CD4-positive, alpha-beta T cell treated with Interleukin-6 at 100 ng/mL for 8 hours (primary cell): ENCODE data around the gene TRAPPC12.
"Not testable (repeated sequence)": the region's sequence is repeated elsewhere in the genome, so short reads cannot be mapped to it uniquely, and the experiment has no call there.

ENCODE experiments used
- DNase-seq: peaks from one replicate; pipeline ENCODE4 v3.0.0-alpha.2; 2020; ENCODE audit warnings: mixed read lengths, low spot score

Gene TRAPPC12

DNA sequence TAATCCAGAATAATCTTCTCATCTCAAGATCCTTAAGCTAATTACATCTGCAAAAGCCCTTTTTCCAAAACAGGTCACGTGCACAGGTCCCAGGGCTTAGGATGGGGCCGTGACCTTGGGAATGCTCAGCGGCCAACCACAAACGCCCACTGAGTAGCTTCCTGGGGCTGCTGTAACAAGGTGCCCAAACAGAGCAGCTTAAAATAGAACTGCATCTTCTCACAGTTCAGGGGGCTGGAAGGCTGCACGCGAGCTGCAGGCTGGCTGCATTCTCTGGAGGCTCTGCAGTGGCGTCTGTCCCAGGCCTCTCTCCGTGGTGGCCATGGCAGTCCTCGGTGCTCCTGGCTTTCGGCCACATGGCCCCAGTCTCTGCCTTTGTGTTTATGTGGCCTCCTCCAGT, 107.9 kb downstream of the TRAPPC12 start:
- DNase-seq = no peak

DNA sequence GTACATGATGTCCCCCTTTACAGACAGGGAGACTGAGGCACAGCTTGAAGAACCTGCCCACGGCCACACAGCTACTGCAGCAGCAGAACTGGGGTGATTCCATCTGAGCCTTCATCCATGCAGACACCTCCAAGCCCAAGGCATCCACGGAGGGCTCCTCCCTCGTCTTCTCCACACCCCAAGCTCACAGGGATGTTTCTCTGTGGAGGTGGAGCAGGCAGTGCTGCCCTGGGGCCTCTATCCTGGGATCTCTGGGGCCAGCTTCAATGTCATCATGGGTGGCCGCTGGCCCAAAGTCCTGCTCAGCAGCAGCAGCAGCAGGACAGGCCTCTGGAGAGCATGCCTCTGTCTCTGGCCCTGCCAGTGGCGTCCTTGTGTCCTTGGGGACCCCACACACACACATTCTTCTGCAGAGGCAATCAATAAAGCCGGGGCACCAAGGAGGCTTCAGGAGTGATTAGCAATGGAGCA, 108.6 kb downstream of the TRAPPC12 start:
- DNase-seq = no peak

DNA sequence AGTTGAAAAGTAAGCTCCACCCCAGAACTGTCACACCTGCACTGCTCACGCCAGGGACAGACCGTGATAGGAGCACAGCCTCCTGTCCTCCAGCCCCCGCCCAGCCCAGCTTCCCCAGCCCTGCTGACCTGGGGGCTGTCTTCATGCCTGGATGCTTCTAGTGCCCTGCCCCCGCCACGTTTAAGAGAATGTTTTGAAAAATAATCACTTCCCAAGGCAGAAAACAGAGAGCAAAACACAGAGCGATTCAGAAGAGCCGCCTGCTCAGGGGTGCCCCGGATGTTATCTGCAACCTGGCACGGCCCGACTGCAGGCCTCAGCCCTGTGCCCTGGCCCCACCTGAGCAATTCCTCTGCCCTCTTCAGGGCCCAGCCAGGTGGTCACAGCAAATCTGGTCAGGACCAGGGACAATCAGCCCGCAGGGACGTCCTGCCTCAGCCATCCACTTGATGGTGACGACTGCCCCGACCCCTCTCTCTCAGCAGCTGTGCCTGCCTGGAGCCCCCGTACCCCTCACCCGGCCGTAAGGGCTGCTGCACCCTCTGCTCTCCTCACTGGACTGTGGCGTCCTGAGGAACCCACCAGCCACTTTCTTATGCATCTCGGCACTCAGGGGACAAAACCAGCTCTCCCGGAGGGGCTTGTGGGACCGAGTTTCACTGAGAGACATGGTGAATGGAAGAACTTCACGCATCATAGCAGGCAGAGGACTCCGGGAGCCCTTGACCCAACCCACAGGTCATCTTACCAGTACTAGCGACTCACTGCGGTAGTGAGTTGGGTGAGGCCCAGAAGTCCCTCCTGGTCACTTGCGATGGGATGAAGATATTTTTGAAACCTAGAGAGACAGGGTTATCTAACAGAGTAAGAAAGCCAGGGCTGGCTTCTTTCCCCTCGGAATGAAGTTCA, 109.6 kb downstream of the TRAPPC12 start:
- DNase-seq = no peak

DNA sequence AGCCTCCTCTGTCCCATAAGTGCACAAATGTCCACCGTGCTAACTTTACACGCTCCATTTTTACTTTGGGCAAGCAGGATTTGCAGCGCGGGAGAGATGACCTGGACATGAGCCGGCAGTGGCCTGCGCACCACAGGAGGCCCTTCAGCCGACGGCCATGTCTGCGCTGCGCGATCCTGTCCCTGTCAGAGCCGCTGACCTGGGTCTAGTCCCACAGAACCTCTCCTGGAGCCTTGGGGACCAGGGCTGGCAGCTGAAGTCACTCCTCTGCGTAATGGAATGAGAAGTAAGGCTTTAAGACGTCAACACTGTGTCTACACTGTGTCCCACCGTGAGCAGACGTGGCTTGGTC, 110.2 kb downstream of the TRAPPC12 start:
- DNase-seq = no peak

DNA sequence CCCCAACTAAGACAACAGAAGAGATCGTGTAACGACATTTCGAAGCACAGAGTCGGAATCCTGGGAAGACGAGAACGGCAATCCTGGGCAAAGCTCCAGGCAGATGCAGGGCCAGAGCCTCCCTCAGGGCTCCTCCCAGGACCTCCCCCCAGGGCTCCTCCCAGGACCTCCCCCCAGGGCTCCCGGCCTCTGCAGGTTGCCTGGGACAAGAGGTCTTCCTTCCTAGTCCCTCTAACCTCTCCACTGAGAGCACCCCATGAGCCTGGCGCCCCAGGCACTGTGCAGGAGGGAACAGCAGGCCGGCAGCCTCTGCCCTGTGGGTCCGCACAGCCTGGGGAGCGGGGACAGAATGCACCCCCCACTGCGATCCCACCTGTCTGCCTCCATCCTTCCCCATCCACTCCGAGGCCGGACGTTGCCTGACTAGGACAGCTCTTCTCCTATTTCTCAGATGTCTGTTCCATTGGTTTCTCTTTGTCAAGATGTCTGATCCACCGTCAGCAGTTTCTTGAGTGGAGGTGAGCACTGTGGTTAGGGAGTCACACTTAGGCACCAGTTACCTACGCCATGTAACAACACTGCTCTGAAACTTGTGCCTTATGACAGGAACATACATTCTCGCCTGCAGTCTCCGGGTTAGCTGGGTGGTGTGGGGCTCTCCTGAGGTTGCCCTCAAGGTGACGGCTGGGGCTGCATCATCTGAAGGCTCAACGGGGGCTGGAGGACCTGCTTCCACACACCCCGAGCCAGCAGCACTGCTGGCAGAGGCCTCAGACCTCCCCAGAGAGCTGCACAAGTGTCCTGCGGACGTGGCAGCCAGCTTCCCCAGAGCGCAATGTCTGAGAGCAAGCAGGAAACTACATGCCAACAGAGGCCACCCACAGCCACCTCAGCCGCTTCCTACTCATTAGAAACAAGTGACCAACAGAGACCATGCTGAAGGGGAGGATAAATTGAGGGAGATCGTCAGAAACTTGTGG, 111.0 kb downstream of the TRAPPC12 start:
- DNase-seq = no peak

DNA sequence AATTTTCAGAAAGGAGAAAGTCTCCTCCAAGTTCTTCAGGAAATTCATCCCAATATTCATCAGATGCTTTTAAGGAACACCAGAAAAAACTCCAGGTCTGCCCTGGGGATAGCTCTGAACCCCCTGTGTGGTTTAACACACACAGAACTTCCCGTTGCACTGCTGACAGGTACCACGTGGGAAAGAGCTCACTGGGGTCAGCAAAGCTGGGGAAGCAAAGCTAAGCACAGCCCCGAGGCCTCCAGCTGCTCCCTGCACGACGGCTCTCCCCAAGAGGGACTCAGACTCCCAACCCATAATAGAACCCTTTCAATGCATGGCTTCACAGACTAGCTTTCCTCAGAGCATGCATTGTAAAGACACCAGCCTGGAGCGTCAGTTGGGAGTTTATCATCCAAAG, 111.8 kb downstream of the TRAPPC12 start:
- DNase-seq = no peak

DNA sequence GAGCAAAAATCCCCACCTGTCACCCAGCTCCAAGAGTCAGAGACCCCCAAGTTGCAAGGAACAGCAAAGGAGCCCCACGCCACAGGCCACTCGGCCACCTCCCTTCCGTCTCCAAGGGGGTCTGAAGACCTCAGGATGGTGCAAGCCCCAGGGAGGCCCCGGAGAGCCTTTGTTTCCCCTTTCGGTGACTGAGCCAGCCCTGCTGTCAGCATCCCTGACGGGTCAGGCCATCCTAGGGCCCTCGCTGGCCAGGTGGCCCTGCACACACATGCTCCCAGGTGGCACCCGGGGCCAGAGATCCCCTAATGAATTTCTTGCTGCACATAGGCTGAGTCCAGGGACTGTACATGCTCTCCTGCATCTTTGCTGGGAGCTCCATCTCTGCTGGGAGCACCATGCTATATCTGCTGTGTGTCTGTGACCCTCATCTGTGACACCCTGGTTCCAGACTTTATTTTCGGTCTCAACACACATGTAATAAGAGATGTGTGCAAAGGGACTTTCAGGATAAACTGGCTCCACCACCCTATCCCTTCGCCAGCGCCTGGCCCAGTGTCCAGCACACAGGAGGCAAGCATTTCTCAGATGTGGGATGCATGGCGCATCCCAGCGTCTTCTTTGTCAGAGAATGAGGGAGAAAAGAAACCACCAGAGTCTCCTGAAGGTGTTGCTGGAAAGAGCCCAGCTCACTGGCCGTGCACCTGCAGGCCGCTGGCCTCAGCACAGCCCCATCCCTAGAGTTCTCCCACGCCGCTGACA, 112.4 kb downstream of the TRAPPC12 start:
- DNase-seq = no peak

DNA sequence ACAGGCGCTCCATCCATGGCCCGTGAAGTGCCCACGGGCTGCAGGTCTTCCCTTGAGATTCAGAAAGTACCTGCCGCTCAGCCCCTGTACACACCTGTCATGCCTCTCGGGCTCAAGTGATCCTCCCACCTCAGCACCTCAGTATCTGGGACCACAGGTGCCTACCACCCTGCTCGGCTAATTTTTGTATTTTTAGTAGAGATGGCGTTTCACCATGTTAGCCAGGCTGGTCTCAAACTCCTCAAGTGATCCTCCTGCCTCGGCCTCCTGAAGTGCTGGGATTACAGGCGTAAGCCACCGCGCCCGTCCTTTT, 112.9 kb downstream of the TRAPPC12 start:
- DNase-seq = not testable (repeated sequence)

DNA sequence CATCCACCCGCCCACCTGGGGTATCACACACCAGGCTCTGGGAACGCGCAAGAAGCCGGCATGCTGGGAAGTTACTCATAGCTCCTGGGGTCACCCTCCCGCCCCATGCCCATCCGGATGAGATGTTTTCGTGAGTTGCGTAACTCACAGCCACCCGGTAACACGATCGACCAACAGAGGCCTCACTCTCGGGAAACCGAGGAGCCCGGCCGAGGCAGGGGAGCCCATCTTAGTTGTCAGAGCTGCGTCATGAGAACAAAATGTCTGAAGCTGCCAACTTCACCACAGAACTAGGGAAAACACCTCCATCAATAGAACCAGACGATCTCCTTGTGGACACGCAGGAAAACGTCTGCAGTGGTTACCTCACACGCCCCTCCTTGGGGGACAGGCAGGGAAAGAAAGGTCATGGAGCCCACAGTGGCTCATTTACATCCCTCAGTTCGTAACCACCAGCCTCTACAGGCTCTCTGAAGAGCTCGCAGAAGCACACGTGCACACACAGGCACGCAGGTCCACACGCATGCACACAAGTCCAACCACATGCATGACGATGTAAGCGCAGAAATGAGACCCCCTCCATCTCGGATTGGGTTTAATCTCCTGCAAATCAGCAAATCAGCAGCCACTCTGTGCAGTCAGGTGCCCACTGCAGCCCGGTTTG, 113.6 kb downstream of the TRAPPC12 start:
- DNase-seq = no peak

DNA sequence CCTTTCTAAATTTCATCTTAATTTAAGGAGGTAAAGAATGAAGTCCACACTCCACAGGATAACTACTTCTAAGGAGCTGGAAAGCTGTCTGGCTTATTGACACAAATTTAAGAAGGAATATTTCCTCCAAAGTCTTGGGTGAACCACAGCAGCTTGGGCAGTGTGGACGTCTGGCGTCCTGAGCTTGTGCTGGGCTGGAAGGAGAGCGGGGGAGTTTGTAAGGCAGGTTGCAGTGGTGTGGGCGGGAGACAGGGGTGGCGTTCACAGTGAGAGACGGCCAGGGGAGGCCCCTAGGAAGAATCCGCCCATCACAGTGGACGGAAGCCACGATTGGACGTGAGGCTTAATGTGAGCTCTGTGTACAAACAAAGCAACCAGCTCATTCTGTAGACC, 114.1 kb downstream of the TRAPPC12 start:
- DNase-seq = no peak

DNA sequence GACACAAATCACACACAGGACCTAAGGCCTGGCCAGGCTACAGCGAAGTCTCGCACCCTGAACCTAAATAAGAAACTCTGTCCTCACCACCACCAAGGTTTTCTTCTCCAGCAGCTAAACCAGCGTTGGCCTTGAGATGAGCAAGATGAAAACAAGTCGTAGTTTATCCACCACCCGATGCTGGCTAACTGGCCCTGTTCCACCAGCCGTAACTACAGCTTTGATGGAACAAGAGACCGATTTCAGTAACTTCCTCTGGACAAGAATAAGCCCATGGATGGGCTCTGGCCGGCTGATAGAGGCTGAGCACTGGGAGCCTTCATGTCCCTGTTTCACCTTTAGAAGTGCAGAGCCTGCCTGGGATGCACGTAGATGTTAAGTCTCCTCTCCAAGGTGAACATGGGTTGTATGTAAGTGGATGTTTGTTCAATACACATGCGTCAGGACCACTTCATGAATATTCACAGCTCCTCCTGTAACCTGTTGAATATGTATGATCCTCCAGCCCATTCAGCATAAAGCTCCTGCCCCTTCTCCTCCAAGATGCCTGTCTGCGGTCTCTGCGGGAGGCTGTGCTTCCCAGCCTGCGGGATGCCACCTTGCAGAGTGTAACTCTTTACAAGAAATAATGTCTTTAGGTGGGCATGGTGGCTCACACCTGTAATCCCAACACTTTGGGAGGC, 115.6 kb downstream of the TRAPPC12 start:
- no peak for DNase-seq

DNA sequence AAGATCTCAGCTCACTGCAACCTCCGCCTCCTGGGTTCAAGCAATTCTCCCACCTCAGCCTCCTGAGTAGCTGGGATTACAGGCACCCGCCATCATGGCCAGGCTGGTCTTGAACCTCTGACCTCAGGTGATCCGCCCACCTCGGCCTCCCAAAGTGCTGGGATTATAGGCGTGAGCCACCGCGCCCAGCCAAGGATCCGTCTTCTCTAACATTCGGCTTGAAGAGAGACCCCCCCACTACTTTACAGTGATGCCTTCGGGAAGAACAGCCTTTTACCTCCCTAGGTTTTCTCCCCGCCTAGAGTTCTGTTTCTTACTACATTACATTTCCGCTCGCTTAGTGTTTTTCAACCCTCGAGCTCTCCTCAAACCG, 117.2 kb downstream of the TRAPPC12 start:
- not testable (repeated sequence) for DNase-seq

DNA sequence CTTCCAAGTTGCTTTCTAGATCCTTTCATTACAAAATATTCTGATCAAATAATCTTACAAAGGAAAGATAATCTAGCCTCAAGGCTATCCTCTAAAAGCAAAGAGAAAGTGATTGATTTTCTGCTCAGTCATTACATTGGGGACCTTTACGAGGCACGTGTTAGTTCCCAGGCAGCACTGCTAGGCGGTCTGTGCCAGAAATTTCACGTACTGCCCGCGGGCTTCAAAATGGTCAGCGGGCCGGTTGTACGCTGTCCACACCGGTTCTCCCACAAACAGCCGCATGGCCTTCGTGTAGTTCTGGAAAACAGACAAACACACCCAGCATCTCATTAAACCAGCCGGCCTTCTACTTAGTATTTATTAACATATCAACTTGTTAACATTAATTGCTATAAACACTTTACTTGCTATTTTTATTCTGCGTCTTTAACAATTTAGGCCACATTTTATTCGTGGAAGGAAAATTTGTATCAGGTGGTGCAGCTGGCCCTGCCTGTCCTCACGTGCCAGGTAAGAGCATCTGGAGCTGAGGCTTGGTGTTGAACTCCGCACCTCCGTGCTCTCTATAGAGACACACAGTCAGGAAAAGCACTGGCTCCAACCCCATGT, 119.4 kb downstream of the TRAPPC12 start:
- DNase-seq = no peak

DNA sequence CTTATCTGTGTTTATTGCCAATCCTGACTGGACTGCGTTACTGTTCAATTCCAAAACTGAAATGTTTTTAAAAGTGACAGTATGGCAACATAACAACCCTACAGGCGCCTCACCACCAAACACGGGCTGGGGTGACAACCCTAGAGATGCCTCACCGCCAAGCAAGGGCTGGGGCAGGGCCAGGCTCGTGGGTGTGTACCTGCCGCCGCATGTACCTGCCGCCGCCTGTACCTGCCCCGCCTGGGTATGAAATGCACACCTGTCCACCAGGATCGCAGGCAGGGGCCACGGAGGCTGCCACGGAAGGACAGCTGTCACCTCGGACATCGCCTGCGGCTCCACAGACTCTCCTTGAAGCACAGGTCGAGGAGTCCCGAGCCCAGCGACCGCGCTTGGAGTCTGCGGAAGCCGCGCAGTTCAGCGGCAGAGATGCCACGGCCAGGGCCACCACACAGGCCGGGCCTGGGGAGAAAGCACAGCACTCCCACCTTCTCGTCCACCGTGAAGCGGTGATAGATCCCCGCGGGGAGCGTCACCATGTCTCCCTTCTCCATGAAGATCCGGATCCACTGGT, 120.9 kb downstream of the TRAPPC12 start:
- DNase-seq = no peak

DNA sequence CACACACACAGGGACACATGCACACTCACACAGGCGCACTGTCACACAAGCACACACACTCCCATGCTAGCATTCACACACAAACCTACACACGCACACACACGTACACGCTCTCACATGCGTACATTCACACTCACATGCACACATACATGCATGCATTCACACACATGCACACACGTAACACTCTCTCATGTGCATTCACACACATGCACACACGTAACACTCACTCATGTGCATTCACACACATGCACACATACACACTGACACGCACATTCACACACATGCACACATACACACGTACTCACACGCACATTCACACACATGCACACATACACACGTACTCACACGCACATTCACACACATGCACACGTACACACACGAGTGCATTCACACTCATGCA, 123.6 kb downstream of the TRAPPC12 start:
- DNase-seq = no peak

DNA sequence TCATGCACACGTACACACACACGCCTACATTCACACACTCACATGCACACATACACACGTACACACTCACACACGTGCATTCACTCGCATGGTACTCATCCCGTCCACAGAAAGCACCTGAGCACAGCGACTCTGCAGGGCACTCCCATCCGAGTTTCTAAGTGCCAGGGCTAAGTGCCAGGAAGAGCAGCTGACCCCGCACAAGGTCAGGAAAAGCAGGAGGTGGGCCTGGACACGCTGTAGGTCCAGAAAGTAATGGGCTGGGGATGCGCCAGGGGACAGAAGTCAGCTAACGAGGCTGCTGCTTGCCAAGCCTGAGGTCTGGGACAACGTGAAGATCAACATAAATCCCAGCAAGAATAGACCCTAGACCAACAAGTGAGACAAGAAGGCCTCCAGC, 124.0 kb downstream of the TRAPPC12 start:
- DNase-seq = no peak

DNA sequence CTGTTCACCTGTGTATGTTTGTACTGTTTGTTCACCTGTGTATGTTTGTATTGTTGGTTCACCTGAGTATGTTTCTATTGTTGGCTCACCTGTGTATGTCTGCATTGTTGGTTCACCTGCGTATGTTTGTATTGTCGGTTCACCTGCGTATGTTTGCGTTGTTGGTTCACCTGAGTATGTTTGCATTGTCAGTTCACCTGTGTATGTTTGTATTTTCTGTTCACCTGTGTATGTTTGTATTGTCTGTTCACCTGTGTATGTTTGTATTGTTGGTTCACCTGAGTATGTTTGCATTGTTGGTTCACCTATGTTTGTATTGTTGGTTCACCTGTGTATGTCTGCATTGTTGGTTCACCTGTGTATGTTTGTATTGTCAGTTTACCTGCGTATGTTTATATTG, 125.2 kb downstream of the TRAPPC12 start:
- DNase-seq = no peak

DNA sequence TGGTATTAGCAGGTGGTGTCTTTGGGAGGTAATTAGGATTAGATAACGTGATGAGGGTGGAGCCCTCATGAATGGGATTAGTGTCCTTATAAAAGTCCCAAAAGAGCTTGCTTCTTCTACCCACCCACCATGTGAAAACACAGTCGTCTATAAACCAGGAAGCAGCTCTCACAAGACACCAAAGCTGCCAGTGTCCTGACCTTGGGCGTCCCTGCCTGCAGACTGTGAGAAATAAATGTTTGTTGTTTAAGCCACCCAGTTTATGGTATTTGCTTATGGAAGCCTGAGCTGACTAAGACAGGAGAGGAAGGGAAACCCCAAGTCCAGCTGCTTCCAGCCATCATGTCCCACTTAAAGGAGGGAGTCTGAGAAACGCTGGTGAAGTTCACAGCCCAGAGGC, 126.3 kb downstream of the TRAPPC12 start:
- no peak for DNase-seq

DNA sequence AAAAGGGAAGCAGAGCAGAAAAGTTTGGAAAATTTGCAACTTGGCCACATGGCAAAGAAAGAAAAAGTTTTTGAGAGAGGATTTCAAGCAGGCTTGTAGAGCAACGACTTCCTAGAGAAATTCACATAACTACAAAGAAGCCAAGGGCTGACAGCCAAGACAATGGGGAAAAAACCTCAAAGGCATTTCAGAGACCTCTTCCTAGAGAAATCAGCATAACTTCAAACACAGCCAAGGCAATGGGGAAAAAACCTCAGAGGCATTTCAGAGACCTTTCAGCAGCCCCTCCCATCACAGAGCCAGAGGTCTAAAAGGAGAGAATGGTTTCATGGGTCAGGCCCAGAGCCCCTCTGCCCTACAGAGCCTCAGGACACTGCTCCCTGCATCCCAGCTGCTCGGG, 132.6 kb downstream of the TRAPPC12 start:
- no peak for DNase-seq

DNA sequence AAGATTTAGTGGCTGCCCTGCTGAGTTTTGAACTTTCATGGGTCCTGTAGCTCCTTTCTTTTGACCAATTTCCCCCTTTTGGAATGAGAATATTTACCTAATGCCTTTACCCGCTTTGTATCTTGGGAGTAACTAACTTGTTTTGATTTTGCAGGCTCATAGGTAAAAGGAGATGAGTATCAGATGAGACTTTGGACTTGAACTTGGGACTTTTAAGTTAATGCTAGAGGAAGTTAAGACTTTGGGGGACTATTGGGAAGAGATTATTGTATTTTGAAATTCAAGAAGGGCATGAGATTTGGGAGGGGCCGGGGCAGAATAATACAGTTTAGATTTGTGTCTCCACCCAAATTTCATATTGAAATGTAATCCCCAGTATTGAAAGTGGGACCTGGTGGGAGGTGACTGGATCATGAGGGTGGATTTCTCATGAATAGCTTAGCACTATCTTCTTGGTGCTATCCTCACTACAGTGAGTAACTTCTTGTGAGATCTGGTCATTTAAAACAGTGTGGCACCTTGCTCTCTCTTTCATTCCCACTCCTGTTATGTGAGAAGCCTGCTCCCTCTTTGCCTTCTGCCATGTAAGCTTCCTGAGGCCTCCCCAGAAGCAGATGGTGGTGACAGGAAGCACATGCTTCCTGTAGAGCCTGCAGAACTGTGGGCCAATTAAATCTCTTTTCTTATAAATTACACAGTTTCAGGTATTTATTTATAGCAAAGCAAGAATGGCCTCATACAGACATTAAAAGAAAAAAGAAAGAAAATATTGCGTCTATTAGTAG, 133.7 kb downstream of the TRAPPC12 start:
- DNase-seq = no peak
